Brain microvascular endothelial cell (primary cell): ENCODE data around the gene TEAD1.

Source experiments
- DNase-seq: peaks from one replicate; pipeline ENCODE4 v3.0.0-alpha.2; 2020
- H3K27ac ChIP-seq: fragments of 250-450 bp; sonication (Bioruptor Pico); 2 replicates; pipeline ENCODE4 v1.5.1; 2020; ENCODE audit warnings: mild to moderate bottlenecking, moderate library complexity
- H3K27me3 ChIP-seq: fragments of 250-450 bp; sonication (Bioruptor Pico); replicated peaks from 2 replicates; pipeline ENCODE4 v1.5.1; 2020; ENCODE audit warnings: mild to moderate bottlenecking
- H3K36me3 ChIP-seq: fragments of 250-450 bp; sonication (Bioruptor Pico); replicated peaks from 2 replicates; pipeline ENCODE4 v1.5.1; 2020; ENCODE audit warnings: mild to moderate bottlenecking
- H3K4me3 ChIP-seq: 2 replicates; pipeline ENCODE4 v1.5.1; 2011; ENCODE audit warnings: low read depth, mild to moderate bottlenecking, control low read depth, low read length, moderate library complexity
- CTCF ChIP-seq: IDR thresholded peaks from 2 replicates; pipeline ENCODE4 v1.5.1; 2011; ENCODE audit warnings: low read depth, mild to moderate bottlenecking, moderate library complexity, low read length, control low read depth, inconsistent platforms; ENCODE audit errors: missing control alignments
- in situ Hi-C: cut with HindIII; loops from 2 replicates; pipeline ENCODE4 v1.10.0; 2017; ENCODE audit warnings: low sequenced_read_pairs, low pct_ligation_motif_present

The TEAD1 gene

GRCh38 chr11:12792590-12792989, 118.4 kb downstream of the TEAD1 start:
- Histone ChIP-seq H3K36me3 (peaks cover 9% of the 10 kb centered on the region), H3K4me3 (no peak overlapping the region), H3K27ac (no peak overlapping the region), H3K27me3 (no peaks in the 10 kb centered on the region)
- DNase-seq = no peak
- TF ChIP-seq CTCF = no peak
- in situ Hi-C loops = no loop called here

- no peak overlapping the region for H3K27ac ChIP-seq
- in situ Hi-C loops = no loop called here
- TF ChIP-seq CTCF = no peak
- no peak overlapping the region for H3K4me3 ChIP-seq
- no peak for DNase-seq
- peaks cover 9% of the 10 kb centered on the region for H3K36me3 ChIP-seq
- H3K27me3 ChIP-seq = no peaks in the 10 kb centered on the region
Observed at GRCh38 chr11:12793065-12793464, 118.8 kb downstream of the TEAD1 start.

GRCh38 chr11:12793506-12793905, 119.3 kb downstream of the TEAD1 start:
- Histone ChIP-seq H3K27ac (peak overlapping the region; percentile 14), H3K36me3 (peaks cover 11% of the 10 kb centered on the region), H3K4me3 (no peak overlapping the region), H3K27me3 (no peaks in the 10 kb centered on the region)
- in situ Hi-C loops = no loop called here
- peak; percentile 37 for DNase-seq
- TF ChIP-seq CTCF = no peak

- H3K4me3 ChIP-seq = no peak overlapping the region
Observed at GRCh38 chr11:12794576-12795230, 120.5 kb downstream of the TEAD1 start.

GRCh38 chr11:12797996-12798395, 123.8 kb downstream of the TEAD1 start:
- DNase-seq = peak; percentile 32
- Histone ChIP-seq H3K36me3 (peaks cover 13% of the 10 kb centered on the region), H3K27me3 (no peaks in the 10 kb centered on the region), H3K4me3 (no peak overlapping the region), H3K27ac (no peak overlapping the region)
- in situ Hi-C loops = no loop called here
- TF ChIP-seq CTCF = no peak

More at GRCh38 chr11:12794576-12795230, 120.5 kb downstream of the TEAD1 start:
- no peak for TF ChIP-seq CTCF
- peaks cover 13% of the 10 kb centered on the region for H3K36me3 ChIP-seq
- in situ Hi-C loops = no loop called here
- no peaks in the 10 kb centered on the region for H3K27me3 ChIP-seq
- H3K27ac ChIP-seq = no peak overlapping the region
- DNase-seq = no peak

GRCh38 chr11:12798609-12799011, 124.4 kb downstream of the TEAD1 start:
- Histone ChIP-seq H3K27ac (peak overlapping the region; percentile 83), H3K27me3 (no peaks in the 10 kb centered on the region), H3K4me3 (no peak overlapping the region), H3K36me3 (peaks cover 13% of the 10 kb centered on the region)
- in situ Hi-C loops = no loop called here
- no peak for DNase-seq
- TF ChIP-seq CTCF = no peak
